ENCODE data around the gene DNM1.

The DNM1 gene

DNA sequence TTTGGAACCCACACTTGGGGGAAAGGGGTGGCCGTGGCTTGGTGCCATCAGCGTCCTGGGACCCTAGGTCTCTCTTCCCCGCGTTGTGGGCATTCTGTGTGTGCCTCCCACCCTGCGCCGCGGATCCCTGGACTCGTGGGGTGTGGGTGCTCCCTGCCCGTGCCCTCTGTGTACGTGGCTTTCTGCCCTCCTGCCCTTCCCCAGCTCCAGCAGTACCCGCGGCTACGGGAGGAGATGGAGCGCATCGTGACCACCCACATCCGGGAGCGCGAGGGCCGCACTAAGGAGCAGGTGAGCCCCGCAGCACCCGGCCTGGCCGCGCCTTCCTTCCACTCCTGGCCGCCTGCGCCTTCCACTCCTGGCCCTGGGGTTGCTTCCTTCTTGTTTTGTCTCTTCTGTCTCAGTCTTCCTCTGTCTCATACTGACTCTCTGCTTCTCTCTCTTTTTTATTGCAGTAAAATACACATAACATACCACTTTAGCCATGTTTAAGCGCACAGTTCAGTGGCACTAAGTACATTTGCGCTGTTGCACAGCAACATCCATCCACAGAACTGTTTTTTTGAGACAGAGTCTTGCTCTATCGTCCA lies 30.7 kb downstream of the DNM1 start:
- no peak for DNase-seq (ENCODE audit: low read depth, low spot score)
- TF ChIP-seq EZH2 (IDR thresholded peaks at IDR 0.05) (no peak), POLR2AphosphoS5 (IDR thresholded peaks at IDR 0.05; ENCODE audit: borderline replicate concordance, low read depth, low read length) (no peak), FOXP2 (optimal IDR thresholded peaks at IDR 0.05; ENCODE audit: control extremely low read depth, extremely low read length, insufficient read depth) (no peak)
- Histone ChIP-seq H3K36me3 (ENCODE audit: insufficient read depth, low read length) (no peaks in the 10 kb centered on the region), H3K9me3 (ENCODE audit: low read depth, low read length) (no peaks in the 10 kb centered on the region), H3K9ac (ENCODE audit: insufficient read length) (no peak overlapping the region), H3K27ac (no peak overlapping the region), H3K4me3 (no peak overlapping the region)

GRCh38 chr9:128242124-128242523 lies 38.9 kb downstream of the DNM1 start:
- no peak for TF ChIP-seq EZH2 (IDR thresholded peaks at IDR 0.05)
- TF ChIP-seq FOXP2 (optimal IDR thresholded peaks at IDR 0.05; ENCODE audit: control extremely low read depth, extremely low read length, insufficient read depth), result no peak
- TF ChIP-seq POLR2AphosphoS5 (IDR thresholded peaks at IDR 0.05; ENCODE audit: borderline replicate concordance, low read depth, low read length), result no peak
- Histone ChIP-seq H3K4me3 (no peak overlapping the region), H3K27ac (peak overlapping the region; percentile 60; the same call in 1 of the 2 replicates), H3K36me3 (ENCODE audit: insufficient read depth, low read length) (no peaks in the 10 kb centered on the region), H3K9ac (ENCODE audit: insufficient read length) (no peak overlapping the region), H3K9me3 (ENCODE audit: low read depth, low read length) (no peaks in the 10 kb centered on the region)
- no peak for DNase-seq (ENCODE audit: low read depth, low spot score)

- Histone ChIP-seq H3K27ac (peak overlapping the region; percentile 47), H3K9ac (ENCODE audit: insufficient read length) (no peak overlapping the region), H3K9me3 (ENCODE audit: low read depth, low read length) (no peaks in the 10 kb centered on the region), H3K4me3 (peak overlapping the region; percentile 23; the same call in 1 of the 2 replicates), H3K36me3 (ENCODE audit: insufficient read depth, low read length) (no peaks in the 10 kb centered on the region)
- no peak for TF ChIP-seq POLR2AphosphoS5 (IDR thresholded peaks at IDR 0.05; ENCODE audit: borderline replicate concordance, low read depth, low read length)
- no peak for TF ChIP-seq EZH2 (IDR thresholded peaks at IDR 0.05)
- TF ChIP-seq FOXP2 (optimal IDR thresholded peaks at IDR 0.05; ENCODE audit: control extremely low read depth, extremely low read length, insufficient read depth), result no peak
- DNase-seq (ENCODE audit: low read depth, low spot score), result no peak
These were observed 39.6 kb downstream of the DNM1 start for GRCh38 chr9:128242828-128243214.

GRCh38 chr9:128243215-128244018 lies 40.2 kb downstream of the DNM1 start:
- no peak overlapping the region for H3K9ac ChIP-seq (ENCODE audit: insufficient read length)
- H3K4me3 ChIP-seq, result peak overlapping the region; percentile 23
- no peaks in the 10 kb centered on the region for H3K9me3 ChIP-seq (ENCODE audit: low read depth, low read length)
- no peak for TF ChIP-seq POLR2AphosphoS5 (IDR thresholded peaks at IDR 0.05; ENCODE audit: borderline replicate concordance, low read depth, low read length)
- no peak for TF ChIP-seq EZH2 (IDR thresholded peaks at IDR 0.05)
- TF ChIP-seq FOXP2 (optimal IDR thresholded peaks at IDR 0.05; ENCODE audit: control extremely low read depth, extremely low read length, insufficient read depth), result no peak
- DNase-seq (ENCODE audit: low read depth, low spot score), result no peak
- peak overlapping the region; percentile 47 for H3K27ac ChIP-seq
- H3K36me3 ChIP-seq (ENCODE audit: insufficient read depth, low read length), result no peaks in the 10 kb centered on the region

GRCh38 chr9:128244091-128244836 lies 41.1 kb downstream of the DNM1 start:
- Histone ChIP-seq H3K4me3 (peak overlapping the region; percentile 65), H3K9me3 (ENCODE audit: low read depth, low read length) (no peaks in the 10 kb centered on the region), H3K9ac (ENCODE audit: insufficient read length) (peak overlapping the region; percentile 41), H3K36me3 (ENCODE audit: insufficient read depth, low read length) (no peaks in the 10 kb centered on the region), H3K27ac (peak overlapping the region; percentile 92)
- no peak for DNase-seq (ENCODE audit: low read depth, low spot score)
- TF ChIP-seq EZH2 (IDR thresholded peaks at IDR 0.05), result no peak
- TF ChIP-seq POLR2AphosphoS5 (IDR thresholded peaks at IDR 0.05; ENCODE audit: borderline replicate concordance, low read depth, low read length), result no peak
- no peak for TF ChIP-seq FOXP2 (optimal IDR thresholded peaks at IDR 0.05; ENCODE audit: control extremely low read depth, extremely low read length, insufficient read depth)

GRCh38 chr9:128244837-128245231 lies 41.7 kb downstream of the DNM1 start:
- H3K9ac ChIP-seq (ENCODE audit: insufficient read length), result peak overlapping the region; percentile 49
- no peaks in the 10 kb centered on the region for H3K9me3 ChIP-seq (ENCODE audit: low read depth, low read length)
- DNase-seq (ENCODE audit: low read depth, low spot score), result no peak
- TF ChIP-seq POLR2AphosphoS5 (IDR thresholded peaks at IDR 0.05; ENCODE audit: borderline replicate concordance, low read depth, low read length), result no peak
- TF ChIP-seq EZH2 (IDR thresholded peaks at IDR 0.05), result no peak
- TF ChIP-seq FOXP2 (optimal IDR thresholded peaks at IDR 0.05; ENCODE audit: control extremely low read depth, extremely low read length, insufficient read depth), result no peak
- H3K4me3 ChIP-seq, result peak overlapping the region; percentile 65
- no peaks in the 10 kb centered on the region for H3K36me3 ChIP-seq (ENCODE audit: insufficient read depth, low read length)
- H3K27ac ChIP-seq, result peak overlapping the region; percentile 92

DNA sequence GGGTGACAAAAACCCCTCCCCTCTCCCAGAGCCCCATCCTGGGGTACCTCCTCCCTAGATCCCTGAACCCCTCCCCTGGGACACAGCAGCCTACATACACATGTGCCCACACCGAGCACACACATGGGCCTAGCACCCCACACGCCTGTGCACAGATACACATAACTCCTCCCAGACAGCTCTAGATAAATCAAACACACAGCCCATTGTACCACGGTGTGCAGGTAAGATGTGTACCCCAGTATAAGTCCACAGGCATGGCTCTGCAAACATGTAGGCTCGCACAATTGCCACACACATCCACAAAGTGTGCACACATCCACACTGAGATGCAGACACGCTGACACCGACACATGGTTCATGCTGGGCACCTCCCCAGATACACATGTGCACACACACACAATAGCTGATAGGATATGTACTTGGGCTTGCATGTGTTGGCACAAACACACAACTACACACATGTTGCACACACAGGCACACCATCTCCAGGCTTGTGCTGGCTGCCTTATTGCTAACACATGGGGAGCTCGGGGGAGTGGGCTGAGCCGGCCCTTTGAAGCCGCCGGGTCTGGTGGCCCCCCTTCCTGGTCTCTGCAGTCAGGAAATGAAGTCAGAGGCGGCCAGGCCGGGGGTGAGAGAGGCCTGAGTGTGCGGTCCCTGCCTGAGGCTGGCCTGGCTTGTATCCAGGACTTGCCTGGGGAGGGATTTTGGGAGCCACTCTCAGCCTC lies 42.4 kb downstream of the DNM1 start:
- Histone ChIP-seq H3K36me3 (ENCODE audit: insufficient read depth, low read length) (no peaks in the 10 kb centered on the region), H3K9ac (ENCODE audit: insufficient read length) (peak overlapping the region; percentile 49), H3K27ac (peak overlapping the region; percentile 92), H3K4me3 (peak overlapping the region; percentile 44), H3K9me3 (ENCODE audit: low read depth, low read length) (no peaks in the 10 kb centered on the region)
- TF ChIP-seq POLR2AphosphoS5 (IDR thresholded peaks at IDR 0.05; ENCODE audit: borderline replicate concordance, low read depth, low read length) (peak; percentile 27; the same call in 1 of the 2 replicates), EZH2 (IDR thresholded peaks at IDR 0.05) (no peak)
- no peak for DNase-seq (ENCODE audit: low read depth, low spot score)
